ENCODE data around the gene MEGF6.

The MEGF6 gene

DNA sequence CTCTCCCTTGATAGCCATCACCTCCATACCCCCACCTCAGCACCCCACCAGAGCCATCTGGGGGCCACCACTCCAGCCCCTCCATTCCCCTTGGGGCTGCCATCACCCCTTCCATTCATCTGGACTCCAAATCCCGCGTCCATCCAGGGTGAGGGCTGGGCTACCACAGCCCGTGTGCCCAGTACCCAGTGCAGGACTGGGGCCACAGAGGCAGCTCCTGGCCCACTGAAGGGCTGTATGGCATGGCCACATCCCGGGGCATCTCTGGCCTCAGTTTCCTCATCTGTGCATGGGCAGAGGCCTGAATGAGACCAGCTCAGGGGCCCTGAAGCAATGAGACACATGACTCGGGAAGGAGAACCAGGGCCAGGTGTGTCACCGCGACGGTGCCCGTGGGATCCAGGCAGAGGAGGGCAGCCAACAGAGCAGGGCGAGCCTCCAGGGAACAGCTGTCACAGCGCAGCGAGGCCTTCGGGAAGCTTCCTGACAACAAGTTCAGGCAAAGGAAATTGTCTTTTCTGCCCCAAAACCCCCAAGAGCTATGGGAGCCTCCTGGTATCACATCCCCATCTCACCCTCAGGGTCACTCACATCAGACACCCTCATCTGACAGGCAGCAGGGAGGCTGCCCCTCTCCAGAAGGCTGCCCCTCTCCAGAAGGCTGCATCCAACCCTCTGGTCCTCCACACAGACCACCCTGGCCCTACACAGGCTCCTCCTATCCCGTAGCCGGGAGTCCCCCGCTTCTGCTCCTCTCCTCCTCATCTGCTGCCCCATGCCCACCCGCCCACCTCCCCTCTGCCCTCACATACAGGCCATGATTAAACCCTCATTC is 76.3 kb downstream of the MEGF6 start:
- DNase-seq: no peak
- Histone ChIP-seq H3K27me3 (no peaks in the 10 kb centered on the region), H3K4me1 (no peaks in the 10 kb centered on the region; the same call in 1 of the 2 replicates), H3K9me3 (no peaks in the 10 kb centered on the region), H3K4me3 (ENCODE audit: low read depth, low read length) (no peak overlapping the region), H3K36me3 (no peaks in the 10 kb centered on the region)
- TF ChIP-seq, protein P1, sequence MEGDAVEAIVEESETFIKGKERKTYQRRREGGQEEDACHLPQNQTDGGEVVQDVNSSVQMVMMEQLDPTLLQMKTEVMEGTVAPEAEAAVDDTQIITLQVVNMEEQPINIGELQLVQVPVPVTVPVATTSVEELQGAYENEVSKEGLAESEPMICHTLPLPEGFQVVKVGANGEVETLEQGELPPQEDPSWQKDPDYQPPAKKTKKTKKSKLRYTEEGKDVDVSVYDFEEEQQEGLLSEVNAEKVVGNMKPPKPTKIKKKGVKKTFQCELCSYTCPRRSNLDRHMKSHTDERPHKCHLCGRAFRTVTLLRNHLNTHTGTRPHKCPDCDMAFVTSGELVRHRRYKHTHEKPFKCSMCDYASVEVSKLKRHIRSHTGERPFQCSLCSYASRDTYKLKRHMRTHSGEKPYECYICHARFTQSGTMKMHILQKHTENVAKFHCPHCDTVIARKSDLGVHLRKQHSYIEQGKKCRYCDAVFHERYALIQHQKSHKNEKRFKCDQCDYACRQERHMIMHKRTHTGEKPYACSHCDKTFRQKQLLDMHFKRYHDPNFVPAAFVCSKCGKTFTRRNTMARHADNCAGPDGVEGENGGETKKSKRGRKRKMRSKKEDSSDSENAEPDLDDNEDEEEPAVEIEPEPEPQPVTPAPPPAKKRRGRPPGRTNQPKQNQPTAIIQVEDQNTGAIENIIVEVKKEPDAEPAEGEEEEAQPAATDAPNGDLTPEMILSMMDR (IDR thresholded peaks at IDR 0.05; ENCODE audit: low read depth, low read length): no peak

DNA sequence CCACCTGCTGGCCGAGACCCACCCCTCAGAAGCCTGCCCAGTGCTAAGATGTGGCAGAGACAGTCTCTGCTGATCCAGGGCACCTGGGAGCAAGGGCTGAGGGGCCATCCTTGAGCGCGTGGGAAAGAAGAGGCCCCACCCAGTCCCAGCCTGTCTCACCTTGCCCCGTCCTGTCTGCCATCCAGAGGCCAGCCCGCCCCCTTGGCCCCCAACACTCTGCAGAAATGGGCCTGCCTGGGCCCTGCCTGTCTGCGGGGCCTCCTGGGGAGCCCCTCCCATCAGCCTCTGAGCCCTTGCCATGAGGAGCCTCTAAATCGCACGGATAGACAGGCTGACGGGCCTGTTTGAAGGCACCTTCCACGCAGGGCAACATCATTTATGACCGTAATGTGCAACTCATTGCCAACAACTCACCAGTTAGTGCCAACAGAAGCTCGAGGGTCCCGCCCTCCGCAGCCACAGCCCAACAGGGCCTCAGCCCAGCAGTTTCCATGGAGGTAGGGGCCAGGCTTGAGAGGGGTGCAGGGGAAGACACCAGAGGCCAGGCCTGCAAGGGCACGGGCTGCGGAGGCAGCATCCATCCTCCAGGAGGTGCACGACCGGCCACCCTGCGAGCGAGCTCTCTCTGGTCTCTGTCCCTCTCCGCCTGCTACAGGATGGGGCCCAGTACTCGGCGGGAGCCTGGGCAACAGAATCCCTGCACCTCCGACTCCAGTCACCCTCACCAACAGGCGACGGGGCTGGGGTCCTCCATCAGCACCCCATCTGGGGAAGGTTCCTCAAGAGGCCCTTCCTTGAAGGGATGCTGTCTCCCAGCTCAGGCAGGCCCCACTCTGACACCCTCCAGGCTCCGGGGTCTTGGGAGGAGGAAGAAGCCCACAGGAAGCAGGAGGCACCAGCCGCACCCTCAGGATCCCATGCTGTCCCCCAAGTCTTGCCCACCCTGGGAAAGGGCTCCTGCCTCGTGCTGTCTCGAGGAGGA is 78.0 kb downstream of the MEGF6 start:
- TF ChIP-seq, protein P1 (IDR thresholded peaks at IDR 0.05; ENCODE audit: low read depth, low read length): no peak
- no peak for DNase-seq
- Histone ChIP-seq H3K4me3 (ENCODE audit: low read depth, low read length) (no peak overlapping the region), H3K27me3 (no peaks in the 10 kb centered on the region), H3K4me1 (no peaks in the 10 kb centered on the region; the same call in 1 of the 2 replicates), H3K9me3 (no peaks in the 10 kb centered on the region), H3K36me3 (no peaks in the 10 kb centered on the region)

DNA sequence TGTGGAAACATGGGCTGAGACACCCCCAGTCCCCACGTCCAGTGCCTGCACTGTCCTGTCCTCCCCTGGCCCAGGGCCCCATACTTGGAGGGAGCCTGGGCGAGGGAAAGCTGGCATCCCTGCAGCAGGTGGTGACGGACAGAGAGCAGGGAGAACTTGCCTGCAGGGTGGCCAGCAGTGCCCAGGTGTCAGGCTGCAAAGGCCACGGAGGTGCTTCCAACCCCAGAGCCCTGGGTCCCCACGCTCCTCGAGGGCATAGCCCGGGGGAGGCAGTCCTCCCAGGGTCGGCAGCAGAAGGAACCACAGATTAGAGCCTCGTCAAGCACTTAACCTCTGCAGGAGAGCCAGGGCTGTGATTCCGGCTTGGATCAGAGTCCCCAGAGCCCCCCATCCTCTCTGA is 79.4 kb downstream of the MEGF6 start:
- Histone ChIP-seq H3K27me3 (no peaks in the 10 kb centered on the region), H3K4me3 (ENCODE audit: low read depth, low read length) (no peak overlapping the region)
- TF ChIP-seq, protein P1 (IDR thresholded peaks at IDR 0.05; ENCODE audit: low read depth, low read length): no peak

DNA sequence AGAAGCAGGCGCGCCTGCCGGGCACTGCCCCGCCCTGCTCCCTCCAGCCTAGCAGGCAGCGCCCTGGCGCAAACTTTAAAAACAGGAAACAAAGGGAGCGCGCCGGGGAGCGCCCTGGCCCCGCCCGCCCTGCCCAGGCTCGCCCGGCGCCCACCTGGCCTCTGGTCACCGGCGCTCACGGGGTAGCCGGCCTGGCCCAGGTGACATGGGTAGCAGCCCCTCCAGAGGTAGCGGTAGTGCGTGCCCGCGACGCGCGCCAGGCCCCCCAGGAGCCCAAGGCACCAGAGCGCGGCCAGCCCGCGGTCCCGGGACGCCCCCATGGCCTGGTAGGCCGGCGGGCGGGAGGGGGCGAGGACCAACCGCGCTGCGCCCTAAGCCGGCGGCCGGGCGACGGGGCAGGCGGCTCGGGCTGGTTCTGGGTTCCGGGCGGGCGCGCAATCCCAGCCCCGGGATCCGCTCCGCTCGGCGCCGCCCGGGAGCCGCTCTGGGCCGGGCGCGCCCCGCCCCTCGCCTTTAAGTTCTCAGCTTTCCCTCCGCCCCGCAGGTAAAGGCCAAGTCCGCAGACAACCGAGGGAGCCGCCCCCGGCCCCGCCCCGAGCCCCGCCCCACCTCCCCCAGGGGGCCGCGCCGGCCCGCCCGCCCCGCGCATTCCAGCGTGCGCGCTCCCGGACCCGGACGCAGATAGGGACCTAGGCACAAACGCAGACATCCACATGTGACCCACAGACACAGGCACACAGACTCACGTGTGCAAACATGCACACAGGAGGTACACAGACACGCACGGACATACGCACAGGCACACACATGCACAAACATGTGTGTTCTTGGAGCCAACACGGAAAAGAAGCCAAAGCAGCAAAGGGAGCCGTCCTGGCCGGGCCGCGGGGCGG is 80.1 kb downstream of the MEGF6 start:
- Histone ChIP-seq H3K4me1 (no peaks in the 10 kb centered on the region), H3K4me3 (ENCODE audit: low read depth, low read length) (no peak overlapping the region), H3K36me3 (no peaks in the 10 kb centered on the region), H3K9me3 (no peaks in the 10 kb centered on the region), H3K27me3 (no peaks in the 10 kb centered on the region)
- TF ChIP-seq, protein P1 (IDR thresholded peaks at IDR 0.05; ENCODE audit: low read depth, low read length): no peak
- DNase-seq: peak; percentile 35

More for the DNA sequence above, 79.4 kb downstream of the MEGF6 start:
- no peak for DNase-seq
- H3K36me3 ChIP-seq: no peaks in the 10 kb centered on the region
- no peaks in the 10 kb centered on the region for H3K9me3 ChIP-seq
- no peaks in the 10 kb centered on the region for H3K4me1 ChIP-seq

DNA sequence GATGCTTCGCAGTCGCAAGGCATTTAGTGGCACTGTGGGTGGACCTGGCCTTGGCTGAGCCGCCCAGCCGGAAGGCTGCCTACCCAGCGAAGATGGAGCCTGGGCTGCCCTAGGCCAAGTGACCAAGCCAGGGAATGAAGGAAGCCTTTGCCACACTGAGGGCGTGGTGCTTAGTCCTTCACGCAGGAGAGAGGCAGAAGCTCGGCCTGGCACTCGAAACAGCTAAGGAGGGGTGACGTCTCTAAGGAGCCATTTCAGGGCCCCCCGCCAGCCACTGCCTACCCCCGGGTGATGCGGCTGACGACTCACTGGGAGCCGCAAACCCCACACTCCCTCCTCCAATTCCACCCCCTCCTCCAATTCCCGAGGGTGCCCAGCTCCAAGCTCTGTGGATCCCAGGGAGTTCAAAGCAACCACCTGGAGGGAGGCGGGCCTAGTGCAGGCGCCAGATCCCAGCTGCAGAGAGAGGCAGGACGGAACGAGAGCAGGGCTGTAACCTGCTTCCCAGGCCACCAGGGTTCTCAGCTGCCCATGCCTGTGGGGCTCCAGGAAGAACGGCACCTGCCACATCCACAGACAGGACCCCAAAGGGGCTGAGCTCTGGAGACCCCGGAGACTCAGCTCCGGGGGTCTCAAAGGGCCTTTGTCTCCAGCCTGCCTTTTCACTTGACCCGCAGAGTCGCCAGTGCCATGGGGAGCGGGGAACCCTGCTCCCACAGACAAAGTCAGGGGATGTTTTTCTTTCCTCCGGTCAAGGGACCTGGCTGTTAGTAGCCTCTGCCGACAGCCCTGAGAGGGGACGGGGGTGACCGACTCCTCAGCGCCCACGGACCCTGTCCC is 81.0 kb downstream of the MEGF6 start:
- no peak for DNase-seq
- Histone ChIP-seq H3K4me3 (ENCODE audit: low read depth, low read length) (no peak overlapping the region), H3K4me1 (no peaks in the 10 kb centered on the region), H3K9me3 (no peaks in the 10 kb centered on the region), H3K36me3 (no peaks in the 10 kb centered on the region), H3K27me3 (no peaks in the 10 kb centered on the region)
- TF ChIP-seq, protein P1 (IDR thresholded peaks at IDR 0.05; ENCODE audit: low read depth, low read length): no peak

Data from BE2C (cell line).